ENCODE measurements around the gene RAB40C. TPM values are rescaled to one million over a fixed set of nuclear protein-coding genes. Genes with fewer than 3 reads are reported as not detected.

RAB40C gene
- total and polyA plus RNA-seq, 9 of the 15 experiments (the other 6 are each of a cell fraction or from before 2014, with no cell fraction given): 0.17 to 23.4 (median 8.7) TPM

DNA sequence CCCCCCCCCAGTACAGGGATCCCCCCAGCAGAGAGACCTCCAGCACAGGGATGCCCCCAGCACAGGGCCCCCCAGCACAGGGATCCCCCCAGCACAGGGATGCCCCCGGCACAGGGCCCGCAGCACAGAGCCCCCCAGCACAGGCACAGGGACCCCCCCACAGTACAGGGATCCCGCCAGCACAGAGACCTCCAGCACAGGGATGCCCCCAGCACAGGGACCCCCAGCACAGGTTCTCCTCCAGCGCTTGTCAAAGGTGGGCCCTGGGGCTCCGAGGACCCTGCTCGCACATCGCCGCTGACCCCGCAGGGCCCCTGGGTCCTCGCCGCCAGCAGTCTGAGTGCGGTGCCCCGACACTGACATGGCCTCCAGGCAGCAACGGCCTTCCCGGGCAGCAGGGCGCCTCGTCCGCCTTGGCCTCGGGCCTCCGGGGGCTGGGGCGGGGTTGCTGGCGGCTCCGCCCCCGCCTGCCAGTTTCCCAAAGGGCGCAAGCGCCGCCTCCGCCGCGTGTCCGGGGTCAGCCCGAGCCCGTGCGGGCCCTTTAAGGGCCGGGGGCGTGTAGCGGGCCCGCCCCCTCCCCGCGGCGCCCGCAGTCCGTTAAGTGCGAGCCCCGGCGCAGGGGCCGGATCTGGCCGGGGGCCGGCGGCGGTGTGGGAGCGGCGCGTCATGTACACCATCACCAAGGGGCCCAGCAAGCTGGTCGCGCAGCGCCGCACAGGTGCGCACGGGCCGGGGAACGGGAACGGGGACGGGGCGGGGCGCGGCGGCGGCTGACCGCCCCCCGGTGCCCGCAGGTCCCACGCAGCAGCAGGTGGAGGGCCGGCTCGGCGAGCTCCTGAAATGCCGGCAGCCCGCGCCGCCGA is 51.7 kb downstream of the RAB40C start, which contains the start of gene MCRIP2 (continued):
- TF ChIP-seq, protein P1, sequence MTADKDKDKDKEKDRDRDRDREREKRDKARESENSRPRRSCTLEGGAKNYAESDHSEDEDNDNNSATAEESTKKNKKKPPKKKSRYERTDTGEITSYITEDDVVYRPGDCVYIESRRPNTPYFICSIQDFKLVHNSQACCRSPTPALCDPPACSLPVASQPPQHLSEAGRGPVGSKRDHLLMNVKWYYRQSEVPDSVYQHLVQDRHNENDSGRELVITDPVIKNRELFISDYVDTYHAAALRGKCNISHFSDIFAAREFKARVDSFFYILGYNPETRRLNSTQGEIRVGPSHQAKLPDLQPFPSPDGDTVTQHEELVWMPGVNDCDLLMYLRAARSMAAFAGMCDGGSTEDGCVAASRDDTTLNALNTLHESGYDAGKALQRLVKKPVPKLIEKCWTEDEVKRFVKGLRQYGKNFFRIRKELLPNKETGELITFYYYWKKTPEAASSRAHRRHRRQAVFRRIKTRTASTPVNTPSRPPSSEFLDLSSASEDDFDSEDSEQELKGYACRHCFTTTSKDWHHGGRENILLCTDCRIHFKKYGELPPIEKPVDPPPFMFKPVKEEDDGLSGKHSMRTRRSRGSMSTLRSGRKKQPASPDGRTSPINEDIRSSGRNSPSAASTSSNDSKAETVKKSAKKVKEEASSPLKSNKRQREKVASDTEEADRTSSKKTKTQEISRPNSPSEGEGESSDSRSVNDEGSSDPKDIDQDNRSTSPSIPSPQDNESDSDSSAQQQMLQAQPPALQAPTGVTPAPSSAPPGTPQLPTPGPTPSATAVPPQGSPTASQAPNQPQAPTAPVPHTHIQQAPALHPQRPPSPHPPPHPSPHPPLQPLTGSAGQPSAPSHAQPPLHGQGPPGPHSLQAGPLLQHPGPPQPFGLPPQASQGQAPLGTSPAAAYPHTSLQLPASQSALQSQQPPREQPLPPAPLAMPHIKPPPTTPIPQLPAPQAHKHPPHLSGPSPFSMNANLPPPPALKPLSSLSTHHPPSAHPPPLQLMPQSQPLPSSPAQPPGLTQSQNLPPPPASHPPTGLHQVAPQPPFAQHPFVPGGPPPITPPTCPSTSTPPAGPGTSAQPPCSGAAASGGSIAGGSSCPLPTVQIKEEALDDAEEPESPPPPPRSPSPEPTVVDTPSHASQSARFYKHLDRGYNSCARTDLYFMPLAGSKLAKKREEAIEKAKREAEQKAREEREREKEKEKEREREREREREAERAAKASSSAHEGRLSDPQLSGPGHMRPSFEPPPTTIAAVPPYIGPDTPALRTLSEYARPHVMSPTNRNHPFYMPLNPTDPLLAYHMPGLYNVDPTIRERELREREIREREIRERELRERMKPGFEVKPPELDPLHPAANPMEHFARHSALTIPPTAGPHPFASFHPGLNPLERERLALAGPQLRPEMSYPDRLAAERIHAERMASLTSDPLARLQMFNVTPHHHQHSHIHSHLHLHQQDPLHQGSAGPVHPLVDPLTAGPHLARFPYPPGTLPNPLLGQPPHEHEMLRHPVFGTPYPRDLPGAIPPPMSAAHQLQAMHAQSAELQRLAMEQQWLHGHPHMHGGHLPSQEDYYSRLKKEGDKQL (CRISPR knock-in tag; IDR thresholded peaks at IDR 0.05; ENCODE audit: borderline replicate concordance): no peak
- TF ChIP-seq GATAD2A (IDR thresholded peaks at IDR 0.05): no peak
- TF ChIP-seq MTA3 (IDR thresholded peaks at IDR 0.05; ENCODE audit: borderline replicate concordance): peak; percentile 62
- TF ChIP-seq, protein P2, sequence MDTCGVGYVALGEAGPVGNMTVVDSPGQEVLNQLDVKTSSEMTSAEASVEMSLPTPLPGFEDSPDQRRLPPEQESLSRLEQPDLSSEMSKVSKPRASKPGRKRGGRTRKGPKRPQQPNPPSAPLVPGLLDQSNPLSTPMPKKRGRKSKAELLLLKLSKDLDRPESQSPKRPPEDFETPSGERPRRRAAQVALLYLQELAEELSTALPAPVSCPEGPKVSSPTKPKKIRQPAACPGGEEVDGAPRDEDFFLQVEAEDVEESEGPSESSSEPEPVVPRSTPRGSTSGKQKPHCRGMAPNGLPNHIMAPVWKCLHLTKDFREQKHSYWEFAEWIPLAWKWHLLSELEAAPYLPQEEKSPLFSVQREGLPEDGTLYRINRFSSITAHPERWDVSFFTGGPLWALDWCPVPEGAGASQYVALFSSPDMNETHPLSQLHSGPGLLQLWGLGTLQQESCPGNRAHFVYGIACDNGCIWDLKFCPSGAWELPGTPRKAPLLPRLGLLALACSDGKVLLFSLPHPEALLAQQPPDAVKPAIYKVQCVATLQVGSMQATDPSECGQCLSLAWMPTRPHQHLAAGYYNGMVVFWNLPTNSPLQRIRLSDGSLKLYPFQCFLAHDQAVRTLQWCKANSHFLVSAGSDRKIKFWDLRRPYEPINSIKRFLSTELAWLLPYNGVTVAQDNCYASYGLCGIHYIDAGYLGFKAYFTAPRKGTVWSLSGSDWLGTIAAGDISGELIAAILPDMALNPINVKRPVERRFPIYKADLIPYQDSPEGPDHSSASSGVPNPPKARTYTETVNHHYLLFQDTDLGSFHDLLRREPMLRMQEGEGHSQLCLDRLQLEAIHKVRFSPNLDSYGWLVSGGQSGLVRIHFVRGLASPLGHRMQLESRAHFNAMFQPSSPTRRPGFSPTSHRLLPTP (IDR thresholded peaks at IDR 0.05; ENCODE audit: borderline replicate concordance, extremely low read depth, insufficient read length): no peak
- TF ChIP-seq, protein P3, sequence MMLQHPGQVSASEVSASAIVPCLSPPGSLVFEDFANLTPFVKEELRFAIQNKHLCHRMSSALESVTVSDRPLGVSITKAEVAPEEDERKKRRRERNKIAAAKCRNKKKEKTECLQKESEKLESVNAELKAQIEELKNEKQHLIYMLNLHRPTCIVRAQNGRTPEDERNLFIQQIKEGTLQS (IDR thresholded peaks at IDR 0.05): no peak
- TF ChIP-seq, protein P3 (CRISPR knock-in tag; conservative IDR thresholded peaks at IDR 0.05): no peak
- TF ChIP-seq, protein P4, sequence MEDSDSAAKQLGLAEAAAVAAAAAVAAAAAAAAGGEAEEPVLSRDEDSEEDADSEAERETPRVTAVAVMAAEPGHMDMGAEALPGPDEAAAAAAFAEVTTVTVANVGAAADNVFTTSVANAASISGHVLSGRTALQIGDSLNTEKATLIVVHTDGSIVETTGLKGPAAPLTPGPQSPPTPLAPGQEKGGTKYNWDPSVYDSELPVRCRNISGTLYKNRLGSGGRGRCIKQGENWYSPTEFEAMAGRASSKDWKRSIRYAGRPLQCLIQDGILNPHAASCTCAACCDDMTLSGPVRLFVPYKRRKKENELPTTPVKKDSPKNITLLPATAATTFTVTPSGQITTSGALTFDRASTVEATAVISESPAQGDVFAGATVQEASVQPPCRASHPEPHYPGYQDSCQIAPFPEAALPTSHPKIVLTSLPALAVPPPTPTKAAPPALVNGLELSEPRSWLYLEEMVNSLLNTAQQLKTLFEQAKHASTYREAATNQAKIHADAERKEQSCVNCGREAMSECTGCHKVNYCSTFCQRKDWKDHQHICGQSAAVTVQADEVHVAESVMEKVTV (CRISPR knock-in tag; IDR thresholded peaks at IDR 0.05): no peak
- TF ChIP-seq, protein P5, sequence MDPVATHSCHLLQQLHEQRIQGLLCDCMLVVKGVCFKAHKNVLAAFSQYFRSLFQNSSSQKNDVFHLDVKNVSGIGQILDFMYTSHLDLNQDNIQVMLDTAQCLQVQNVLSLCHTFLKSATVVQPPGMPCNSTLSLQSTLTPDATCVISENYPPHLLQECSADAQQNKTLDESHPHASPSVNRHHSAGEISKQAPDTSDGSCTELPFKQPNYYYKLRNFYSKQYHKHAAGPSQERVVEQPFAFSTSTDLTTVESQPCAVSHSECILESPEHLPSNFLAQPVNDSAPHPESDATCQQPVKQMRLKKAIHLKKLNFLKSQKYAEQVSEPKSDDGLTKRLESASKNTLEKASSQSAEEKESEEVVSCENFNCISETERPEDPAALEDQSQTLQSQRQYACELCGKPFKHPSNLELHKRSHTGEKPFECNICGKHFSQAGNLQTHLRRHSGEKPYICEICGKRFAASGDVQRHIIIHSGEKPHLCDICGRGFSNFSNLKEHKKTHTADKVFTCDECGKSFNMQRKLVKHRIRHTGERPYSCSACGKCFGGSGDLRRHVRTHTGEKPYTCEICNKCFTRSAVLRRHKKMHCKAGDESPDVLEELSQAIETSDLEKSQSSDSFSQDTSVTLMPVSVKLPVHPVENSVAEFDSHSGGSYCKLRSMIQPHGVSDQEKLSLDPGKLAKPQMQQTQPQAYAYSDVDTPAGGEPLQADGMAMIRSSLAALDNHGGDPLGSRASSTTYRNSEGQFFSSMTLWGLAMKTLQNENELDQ (CRISPR knock-in tag; IDR thresholded peaks at IDR 0.05; ENCODE audit: borderline replicate concordance): no peak
- no peak for TF ChIP-seq HCFC1 (IDR thresholded peaks at IDR 0.05; ENCODE audit: low read depth, low read length)
- TF ChIP-seq KLF1 (tag; IDR thresholded peaks at IDR 0.05): no peak
- no peak for TF ChIP-seq NCOA1 (IDR thresholded peaks at IDR 0.05; ENCODE audit: low read depth)
